Left lung (tissue), 10 donors: ENCODE data around the gene ADGRE3. TPM values are rescaled to one million over a fixed set of nuclear protein-coding genes. Genes with fewer than 3 reads are reported as not detected.

Source experiments
- ATAC-seq: fragments of 200-7000 bp; cut with Tn5 transposase; one replicate; pipeline ENCODE4 v1.9.1; 2020; ENCODE audit warnings: moderate library complexity
- DNase-seq, 4 donors: peaks; one replicate each; pipeline ENCODE4 v3.0.0-alpha.2; 2013 to 2020
- H3K27ac ChIP-seq, 2 donors: fragments of 200-600 bp; sonication (generic) in 1 of 2; one replicate each; pipeline versions ENCODE4 v1.5.0 to v1.8.0; 2020 to 2021
- H3K27me3 ChIP-seq, 2 donors: fragments of 200-600 bp; sonication (generic) in 1 of 2; one replicate each; pipeline versions ENCODE4 v1.5.0 to v1.8.0; 2020 to 2021
- H3K36me3 ChIP-seq, 2 donors: fragments of 200-600 bp; sonication (generic) in 1 of 2; one replicate each; pipeline versions ENCODE4 v1.5.0 to v1.8.0; 2020 to 2021
- H3K4me1 ChIP-seq, 2 donors: fragments of 200-600 bp; one replicate each; pipeline ENCODE4 v1.8.0; 2021
- H3K4me3 ChIP-seq, 2 donors: fragments of 200-600 bp; sonication (generic) in 1 of 2; one replicate each; pipeline versions ENCODE4 v1.5.0 to v1.8.0; 2020 to 2021; ENCODE audit warnings: mild to moderate bottlenecking in 1 of 2
- H3K9me3 ChIP-seq, 2 donors: fragments of 200-600 bp; sonication (generic) in 1 of 2; one replicate each; pipeline versions ENCODE4 v1.5.0 to v1.8.0; 2020 to 2021
- CTCF ChIP-seq, 2 donors: fragments of 200-600 bp; sonication (generic) in 1 of 2; IDR thresholded peaks; one replicate each; pipeline versions ENCODE4 v1.5.0 to v1.8.0; 2021; ENCODE audit warnings: antibody characterized with exemption in 2 of 2
- intact Hi-C, 2 donors: fragments of 100-400 bp; cut with DNase I; formaldehyde crosslinking; loops; one replicate each; pipeline versions ENCODE4 v1.11.2 to v1.14.2; 2022
- polyA plus RNA-seq, 6 donors: library from polyadenylated mRNA; unstranded; fragments of 120-200 nt; gene quantifications; one replicate each; pipeline ENCODE4 v1.2.1, GENCODE V29; 2013; ENCODE audit not compliant: insufficient read length in 6 of 6
- total RNA-seq, 2 donors: library from RNA; stranded (reverse); fragmentation: NEBNext Ultra II Directional; extraction: Animal tissue kit (Norgen Biotek cat#: 25700); gene quantifications; one replicate each; pipeline ENCODE4 v1.2.1, GENCODE V29; 2021
- donor health status: DM: no; HTN: yes; CAD: no.
- donor health status: DM: no; HTN: no; CAD: no.

Gene ADGRE3
- total and polyA plus RNA-seq, 8 donors = 0.13 to 0.84 (median 0.20) TPM; not detected in 2

- no peak for TF ChIP-seq CTCF (IDR thresholded peaks at IDR 0.05)
Observed at GRCh38 chr19:14655726-14656125, 18.9 kb downstream of the ADGRE3 start.

DNA sequence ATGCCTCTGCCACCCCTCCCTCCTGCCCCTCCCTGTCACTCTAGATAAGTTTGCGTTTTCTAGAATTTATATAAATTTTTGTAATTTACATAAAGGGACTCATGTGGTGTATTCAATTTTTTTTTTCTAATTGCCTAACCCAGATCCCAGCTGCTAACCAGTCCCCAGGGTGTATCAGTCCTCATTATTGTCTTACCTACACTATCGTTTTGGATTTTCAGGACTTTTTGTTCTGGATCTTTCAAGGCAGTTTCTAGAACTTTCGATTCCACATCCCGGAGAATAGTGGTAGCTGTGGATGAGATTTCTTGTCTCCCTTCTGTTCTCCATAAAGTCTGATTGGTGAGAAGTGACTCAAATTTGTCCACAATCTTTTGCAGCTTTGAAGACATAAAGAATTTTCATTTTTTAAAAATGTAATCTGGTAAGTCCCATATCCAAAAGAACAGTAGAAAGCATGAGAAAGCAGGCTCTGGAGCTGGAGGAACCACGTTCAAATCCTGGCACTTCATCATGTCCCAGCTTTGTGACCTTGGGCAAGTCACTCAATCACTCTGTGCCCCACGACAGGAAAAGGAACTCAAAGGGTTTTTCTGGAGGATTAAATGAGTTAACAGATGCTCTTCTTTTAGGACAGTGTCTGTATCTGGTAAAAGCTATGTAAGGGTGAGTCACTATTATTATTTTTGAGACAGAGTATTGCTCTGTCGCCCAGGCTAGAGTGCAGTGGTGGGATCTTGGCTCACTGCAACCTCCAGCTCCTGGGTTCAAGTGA, 19.7 kb downstream of the ADGRE3 start:
- Histone ChIP-seq H3K36me3 (no peaks in the 10 kb centered on the region), H3K27ac (no peak overlapping the region), H3K27me3 (peaks cover 0 to 17% of the 10 kb centered on the region in 2 donors), H3K4me3 (no peak overlapping the region), H3K9me3 (no peaks in the 10 kb centered on the region), H3K4me1 (no peaks in the 10 kb centered on the region)
- TF ChIP-seq CTCF (IDR thresholded peaks at IDR 0.05) = no peak
- ATAC-seq (no peak), DNase-seq (no peak)
- intact Hi-C loops = no loop called here

More at GRCh38 chr19:14655726-14656125, 18.9 kb downstream of the ADGRE3 start:
- H3K27ac ChIP-seq = no peak overlapping the region
- H3K4me3 ChIP-seq = no peak overlapping the region
- DNase-seq (no peak), ATAC-seq (no peak)
- intact Hi-C loops = no loop called here
- H3K9me3 ChIP-seq = no peaks in the 10 kb centered on the region
- peaks cover 0 to 10% of the 10 kb centered on the region in 2 donors for H3K27me3 ChIP-seq
- H3K4me1 ChIP-seq = no peaks in the 10 kb centered on the region
- no peaks in the 10 kb centered on the region for H3K36me3 ChIP-seq

- no peak for TF ChIP-seq CTCF (IDR thresholded peaks at IDR 0.05)
- intact Hi-C loops = no loop called here
- no peak overlapping the region for H3K4me3 ChIP-seq
- no peaks in the 10 kb centered on the region for H3K4me1 ChIP-seq
- no peak overlapping the region for H3K27ac ChIP-seq
- no peak for DNase-seq
- no peaks in the 10 kb centered on the region for H3K9me3 ChIP-seq
- peaks cover 0 to 17% of the 10 kb centered on the region in 2 donors for H3K27me3 ChIP-seq
- no peak for ATAC-seq
- no peaks in the 10 kb centered on the region for H3K36me3 ChIP-seq
Observed at GRCh38 chr19:14650161-14650560, 24.5 kb downstream of the ADGRE3 start.

GRCh38 chr19:14649020-14649419, 25.6 kb downstream of the ADGRE3 start:
- Histone ChIP-seq H3K4me3 (no peak overlapping the region), H3K27ac (no peak overlapping the region), H3K9me3 (no peaks in the 10 kb centered on the region), H3K36me3 (no peaks in the 10 kb centered on the region), H3K4me1 (no peaks in the 10 kb centered on the region), H3K27me3 (peaks cover 0 to 22% of the 10 kb centered on the region in 2 donors)
- DNase-seq (no peak), ATAC-seq (no peak)
- intact Hi-C loops = no loop called here
- no peak for TF ChIP-seq CTCF (IDR thresholded peaks at IDR 0.05)

DNA sequence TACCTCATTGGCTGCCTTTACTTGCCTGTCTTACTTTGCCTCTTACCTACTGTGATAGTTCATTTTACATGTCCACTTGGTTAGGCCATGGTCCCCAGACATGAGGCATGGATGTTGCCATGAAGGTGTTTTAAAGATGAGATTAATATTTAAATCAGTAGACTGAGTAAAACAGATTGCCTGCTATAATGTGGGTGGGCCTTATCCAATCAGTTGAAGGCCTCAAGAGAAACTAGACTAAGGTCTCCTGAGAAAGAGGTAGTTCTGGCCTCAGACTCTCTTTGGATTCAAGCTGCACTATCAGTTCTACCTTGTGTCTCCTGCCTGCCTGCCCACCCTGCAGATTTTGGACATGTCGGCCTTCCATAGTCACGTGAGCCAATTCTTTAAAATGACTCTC, 26.1 kb downstream of the ADGRE3 start:
- Histone ChIP-seq H3K27me3 (peaks cover 0 to 27% of the 10 kb centered on the region in 2 donors), H3K27ac (no peak overlapping the region), H3K4me3 (no peak overlapping the region), H3K9me3 (peaks cover 0 to under 1% of the 10 kb centered on the region in 2 donors), H3K36me3 (no peaks in the 10 kb centered on the region), H3K4me1 (no peaks in the 10 kb centered on the region)
- intact Hi-C loops = no loop called here
- ATAC-seq = no peak
- no peak for TF ChIP-seq CTCF (IDR thresholded peaks at IDR 0.05)
- DNase-seq = no peak
